Endothelial cell of umbilical vein (primary cell): ENCODE data around the gene FRMD4A. TPM values are rescaled to one million over a fixed set of nuclear protein-coding genes. Genes with fewer than 3 reads are reported as not detected.

Experiments
- BruUV-seq: library from RNA; stranded (reverse); fragments of 400-500 nt; replicated peaks from 2 replicates; lab custom pipeline; 2021; lab: Mats Ljungman, UMichigan
- CTCF ChIA-PET: fragments of 300-600, 350-600 bp; sonication (Branson Sonifier 250); formaldehyde crosslinking; loops from one replicate; lab custom pipeline; 2021; ENCODE audit warnings: antibody characterized with exemption, inconsistent platforms; lab: Charles Lee
- POLR2A ChIA-PET: fragments of 300-600, 350-600 bp; sonication (Branson Sonifier 250); formaldehyde crosslinking; loops from one replicate; lab custom pipeline; 2021; ENCODE audit warnings: antibody characterized with exemption, inconsistent platforms; lab: Charles Lee
- DNase-seq: peaks from one replicate; pipeline ENCODE4 v3.0.0-alpha.2; 2011; ENCODE audit warnings: low read depth, low spot score
- FAIRE-seq: peaks from 2 replicates; lab custom pipeline; 2011; peaks lifted over from hg19 to GRCh38; lab: Jason Lieb, UNC
- H2AFZ ChIP-seq: 2 replicates; pipeline ENCODE4 v1.6.0; 2012; ENCODE audit warnings: low read depth, low read length, control low read depth, inconsistent platforms
- H3K27ac ChIP-seq: 2 replicates; pipeline ENCODE4 v1.5.1; 2011; ENCODE audit warnings: low read depth, mild to moderate bottlenecking, control low read depth, low read length, moderate library complexity; ENCODE audit not compliant: insufficient read depth
- H3K27me3 ChIP-seq, 2 experiments: 2 replicates each; pipeline versions ENCODE4 v1.6.0 to v1.6.1; 2011; ENCODE audit warnings: low read length in 2 of 2, mixed read lengths in 1 of 2; ENCODE audit not compliant: control insufficient read depth in 2 of 2, insufficient read depth in 2 of 2
- H3K36me3 ChIP-seq, 2 experiments: 2 replicates in 1 of 2; 3 replicates in 1 of 2; pipeline ENCODE4 v1.5.1; 2011; ENCODE audit warnings: low read length in 2 of 2, mild to moderate bottlenecking in 1 of 2, moderate library complexity in 1 of 2; ENCODE audit not compliant: control insufficient read depth in 2 of 2, insufficient read depth in 2 of 2; ENCODE audit errors: extremely low read depth in 1 of 2
- H3K4me1 ChIP-seq: 3 replicates; pipeline ENCODE4 v1.5.1; 2011; ENCODE audit warnings: mild to moderate bottlenecking, low read length; ENCODE audit not compliant: control insufficient read depth, insufficient read depth; ENCODE audit errors: extremely low read depth
- H3K4me2 ChIP-seq: 2 replicates; pipeline ENCODE4 v1.6.1; 2011; ENCODE audit warnings: low read length, control low read depth, mixed read lengths; ENCODE audit not compliant: insufficient read depth
- H3K4me3 ChIP-seq, 3 experiments: fragments of 200-600 bp in 1 of 3; sonication (generic), shearing (Covaris generic) in 1 of 3; replicated peaks in 1 of 3; 2 replicates each; pipeline ENCODE4 v1.5.1; 2011 to 2016; ENCODE audit warnings: control low read depth in 3 of 3, low read length in 3 of 3, mild to moderate bottlenecking in 2 of 3, inconsistent platforms in 1 of 3, low read depth in 1 of 3, moderate library complexity in 1 of 3; ENCODE audit not compliant: insufficient read depth in 1 of 3
- H3K79me2 ChIP-seq: 2 replicates; pipeline ENCODE4 v1.6.0; 2012; ENCODE audit warnings: low read length, inconsistent platforms; ENCODE audit not compliant: control insufficient read depth, insufficient read depth
- H3K9ac ChIP-seq: replicated peaks from 2 replicates; pipeline ENCODE3; 2011; ENCODE audit warnings: low read length, control low read depth; ENCODE audit not compliant: insufficient read depth; ENCODE audit errors: extremely low read depth
- H3K9me1 ChIP-seq: replicated peaks from 3 replicates; pipeline ENCODE4 v1.6.0; 2011; ENCODE audit warnings: mild to moderate bottlenecking, low read length; ENCODE audit not compliant: control insufficient read depth, insufficient read depth; ENCODE audit errors: extremely low read depth
- H3K9me3 ChIP-seq: replicated peaks from 2 replicates; pipeline ENCODE4 v1.5.1; 2012; ENCODE audit warnings: low read length, inconsistent platforms; ENCODE audit not compliant: control insufficient read depth, insufficient read depth
- H4K20me1 ChIP-seq: replicated peaks from 2 replicates; pipeline ENCODE3; 2011; ENCODE audit warnings: mild to moderate bottlenecking, low read length; ENCODE audit not compliant: control insufficient read depth, insufficient read depth; ENCODE audit errors: extremely low read depth
- CTCF ChIP-seq, 2 donors: IDR thresholded peaks; 1 replicate in 1 of 2; 2 replicates in 1 of 2; pipeline ENCODE4 v1.5.1; 2011; ENCODE audit warnings: low read length in 2 of 2, mild to moderate bottlenecking in 2 of 2, moderate library complexity in 2 of 2, control low read depth in 1 of 2, inconsistent platforms in 1 of 2, low read depth in 1 of 2; ENCODE audit not compliant: insufficient read depth in 1 of 2; ENCODE audit errors: extremely low read depth in 1 of 2
- EZH2 ChIP-seq: IDR thresholded peaks from 2 replicates; pipeline ENCODE4 v1.6.1; 2012; ENCODE audit warnings: borderline replicate concordance, low read depth, mild to moderate bottlenecking, moderate library complexity, low read length, inconsistent platforms; ENCODE audit not compliant: severe bottlenecking
- FOS ChIP-seq: IDR thresholded peaks from 2 replicates; pipeline ENCODE4 v1.6.1; 2011; ENCODE audit warnings: mild to moderate bottlenecking, low read length, moderate library complexity, borderline replicate concordance; ENCODE audit not compliant: insufficient read depth
- GATA2 ChIP-seq: IDR thresholded peaks from 2 replicates; pipeline ENCODE4 v1.7.0; 2011; ENCODE audit warnings: low read depth, mild to moderate bottlenecking, moderate library complexity, mixed read lengths, low read length; ENCODE audit not compliant: insufficient read length, insufficient read depth
- JUN ChIP-seq: IDR thresholded peaks from 2 replicates; pipeline ENCODE4 v1.6.1; 2011; ENCODE audit warnings: borderline replicate concordance, low read depth; ENCODE audit not compliant: insufficient read length, insufficient read depth
- MAX ChIP-seq: IDR thresholded peaks from 2 replicates; pipeline ENCODE4 v1.6.1; 2011; ENCODE audit not compliant: insufficient read depth, insufficient read length
- MYC ChIP-seq: IDR thresholded peaks from one replicate; pipeline ENCODE4 v1.6.1; 2011; ENCODE audit warnings: mild to moderate bottlenecking, low read depth, low read length
- POLR2A ChIP-seq: IDR thresholded peaks from 2 replicates; pipeline ENCODE4 v1.6.1; 2012; ENCODE audit warnings: low read depth, mild to moderate bottlenecking, control low read depth, low read length
- POLR2AphosphoS5 ChIP-seq: IDR thresholded peaks from 2 replicates; pipeline ENCODE4 v1.6.1; 2012; ENCODE audit warnings: low read depth, mild to moderate bottlenecking, control low read depth, low read length, moderate library complexity; ENCODE audit not compliant: insufficient read depth
- dilution Hi-C: fragments of 300-500 bp; cut with MboI; formaldehyde crosslinking; loops from one replicate; pipeline ENCODE4 v1.15.0; 2019; ENCODE audit warnings: low sequenced_read_pairs; ENCODE audit not compliant: extremely low pct_ligation_motif_present
- intact Hi-C: fragments of 100-400 bp; cut with micrococcal nuclease; formaldehyde crosslinking; loops from one replicate; pipeline ENCODE4 v1.10.0; 2022
- polyA plus RNA-seq, 4 experiments: library from polyadenylated mRNA; depleted of rRNA in 3 of 4; stranded (reverse) in 3 of 4; unstranded in 1 of 4; fragments of >200 nt; gene quantifications; 2 replicates each; pipeline versions ENCODE4 v1.2.1 to v1.2.3, GENCODE V29; 2011 to 2012; ENCODE audit warnings: missing spikeins in 1 of 4
- total RNA-seq: library from RNA; stranded (reverse); gene quantifications from 2 replicates; pipeline ENCODE4 v1.2.3, GENCODE V29; 2021

Gene FRMD4A
- total and polyA plus RNA-seq, 2 donors (not counting 3 experiments of a cell fraction or from before 2014, with no cell fraction given), result 123 to 148 TPM

- no peak overlapping the region for H3K27ac ChIP-seq
- no peak overlapping the region for H3K4me3 ChIP-seq
- H3K9ac ChIP-seq, result no peak overlapping the region
- TF ChIP-seq CTCF (IDR thresholded peaks at IDR 0.05; ENCODE audit: extremely low read depth in 1 of 2, insufficient read depth in 1 of 2, low read depth in 1 of 2, low read length in 2 of 2) (no peak), FOS (no peak), GATA2 (no peak), POLR2A (no peak), MAX (no peak), MYC (no peak), JUN (no peak), POLR2AphosphoS5 (no peak), EZH2 (no peak)
- no peak overlapping the region for H3K4me2 ChIP-seq
- H3K4me1 ChIP-seq, result no peaks in the 10 kb centered on the region
- H3K36me3 ChIP-seq, result peaks cover 22 to 26% of the 10 kb centered on the region in 2 experiments
- no peaks in the 10 kb centered on the region for H3K27me3 ChIP-seq
- no peaks in the 10 kb centered on the region for H3K79me2 ChIP-seq
- FAIRE-seq, result no peak
- no peaks in the 10 kb centered on the region for H3K9me1 ChIP-seq
- intact Hi-C loops, result no loop called here
- H2AFZ ChIP-seq, result no peak overlapping the region
- no peaks in the 10 kb centered on the region for H4K20me1 ChIP-seq
- POLR2A ChIA-PET, result no interaction called here
- CTCF ChIA-PET, result no interaction called here
- no TSS peak for BruUV-seq
- no peaks in the 10 kb centered on the region for H3K9me3 ChIP-seq
- no peak for DNase-seq
- dilution Hi-C loops, result no loop called here
These were observed 601.7 kb downstream of the FRMD4A start for GRCh38 chr10:13728898-13729535.
